HG02759 (cell line): ENCODE results near the gene GSG1L.

ENCODE experiments used
- ATAC-seq: cut with Tn5 transposase; IDR thresholded peaks from one replicate; pipeline ENCODE4 v1.9.1; 2021; ENCODE audit warnings: mild to moderate bottlenecking, moderate library complexity; ENCODE audit not compliant: unreplicated experiment

Gene GSG1L

DNA sequence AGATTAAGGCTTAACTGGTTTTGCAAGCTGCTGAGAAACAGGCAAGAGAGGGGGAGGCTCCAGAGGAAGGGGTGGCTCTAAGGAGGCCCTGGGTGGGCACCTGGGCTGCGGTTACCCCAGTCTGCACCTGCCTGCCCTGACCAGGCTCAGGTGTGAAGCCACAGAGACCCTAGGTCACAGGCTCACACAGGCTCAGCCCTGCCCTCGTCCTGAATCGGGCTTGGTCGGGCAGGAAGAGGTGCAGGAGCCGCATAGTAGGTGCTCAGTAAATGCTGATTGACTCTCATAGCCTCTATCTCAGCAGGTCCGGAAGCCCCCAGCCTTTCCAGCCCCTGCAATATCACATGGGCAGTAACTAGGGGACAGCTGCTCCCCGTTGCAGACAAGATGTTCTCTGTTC is 203.4 kb downstream of the GSG1L start:
- ATAC-seq = no peak

DNA sequence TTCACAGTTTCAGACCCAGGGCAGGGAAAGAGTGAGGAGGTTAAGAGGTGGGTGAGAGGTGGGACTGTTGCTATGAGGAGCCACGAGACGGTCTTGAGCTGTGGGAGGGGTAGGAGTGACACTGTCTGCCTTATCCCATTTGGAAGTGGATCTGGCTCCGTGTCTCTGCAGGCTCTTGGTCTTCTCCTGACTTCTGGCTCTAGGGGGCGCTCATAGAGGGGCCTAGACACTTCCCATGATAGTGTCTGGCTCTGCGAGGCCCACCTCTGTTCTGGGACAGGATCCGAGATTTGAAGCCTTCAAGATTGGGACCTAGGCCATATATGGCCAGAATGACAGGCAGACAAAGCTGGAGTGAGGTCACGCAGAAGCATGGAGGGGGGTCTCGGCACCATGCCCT is 204.5 kb downstream of the GSG1L start:
- no peak for ATAC-seq

DNA sequence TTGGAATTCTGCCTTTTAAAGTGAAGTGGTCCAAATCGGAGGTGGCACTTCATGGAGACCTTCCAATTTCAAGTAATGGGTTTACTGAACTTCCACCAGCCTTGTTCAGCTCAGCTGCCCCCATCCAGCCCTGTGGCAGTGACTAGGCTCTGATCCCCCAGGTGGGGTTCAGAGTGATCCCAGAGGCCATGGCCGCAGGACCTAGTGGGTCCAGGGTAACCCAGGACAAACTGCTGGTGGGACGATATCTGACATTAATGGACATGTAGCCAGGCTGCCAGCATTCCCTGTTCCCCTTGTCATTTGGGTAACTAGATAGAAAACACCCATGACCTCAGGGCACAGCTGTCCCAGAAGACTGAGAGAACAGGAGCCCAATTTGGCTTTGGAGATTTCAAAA is 209.9 kb downstream of the GSG1L start:
- ATAC-seq = no peak

DNA sequence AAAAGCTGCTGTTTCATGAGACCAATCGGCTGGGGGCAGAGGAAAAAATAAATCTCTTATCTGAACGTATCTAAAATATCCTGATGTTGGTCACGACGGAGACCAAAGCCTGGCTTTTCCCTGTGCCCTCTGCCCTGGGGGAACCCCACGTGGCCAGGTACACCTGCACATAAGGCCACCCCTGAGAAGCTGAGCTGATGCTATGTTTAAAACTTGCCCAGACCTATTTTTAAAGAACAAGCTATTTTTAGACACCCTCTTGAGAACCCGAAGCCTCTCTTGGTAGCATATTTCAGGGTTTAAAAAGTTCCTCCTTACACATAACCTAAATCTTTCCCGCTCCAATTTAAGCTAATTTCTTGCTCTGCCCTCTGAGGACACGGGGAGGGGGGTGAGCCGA is 210.4 kb downstream of the GSG1L start:
- ATAC-seq = no peak

DNA sequence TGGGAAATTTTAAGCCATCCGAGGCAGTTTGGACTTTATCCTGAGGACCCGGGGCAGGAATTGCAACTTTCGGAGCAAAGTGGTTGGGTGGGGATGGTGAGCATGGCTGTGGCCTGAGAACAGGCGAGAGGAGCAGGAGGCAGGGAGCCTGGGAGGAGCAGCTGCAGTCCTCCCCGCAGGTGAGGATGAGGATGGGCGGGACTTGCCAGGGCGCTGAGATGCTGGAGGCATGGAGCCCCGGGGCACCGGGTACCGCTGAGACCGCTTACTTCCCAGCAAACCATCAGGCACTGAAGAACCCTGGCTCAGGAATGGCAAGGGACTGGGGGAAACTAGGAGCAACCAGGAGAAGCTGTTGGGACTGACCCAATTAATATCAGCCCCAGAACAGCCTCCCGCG is 210.8 kb downstream of the GSG1L start:
- ATAC-seq = no peak

DNA sequence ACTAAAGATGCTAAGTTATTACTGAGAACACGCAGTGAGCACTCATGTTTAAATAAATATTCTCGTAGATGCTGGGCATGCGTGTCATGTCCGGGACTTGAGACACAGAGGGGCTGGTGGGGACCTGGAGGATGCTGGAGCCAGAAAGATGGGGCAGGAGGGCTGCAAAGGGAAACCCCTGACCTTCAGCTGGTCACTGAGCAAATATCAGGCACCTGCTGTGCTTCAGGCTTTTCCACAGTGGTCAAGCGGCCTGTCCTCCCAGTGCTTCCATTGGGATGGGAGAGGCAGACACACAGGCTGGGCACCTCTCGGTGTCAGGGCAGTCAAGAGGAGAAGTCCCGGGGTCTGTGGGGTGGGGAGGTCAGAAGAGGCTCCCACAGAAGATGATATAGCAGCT is 211.4 kb downstream of the GSG1L start:
- ATAC-seq = no peak

DNA sequence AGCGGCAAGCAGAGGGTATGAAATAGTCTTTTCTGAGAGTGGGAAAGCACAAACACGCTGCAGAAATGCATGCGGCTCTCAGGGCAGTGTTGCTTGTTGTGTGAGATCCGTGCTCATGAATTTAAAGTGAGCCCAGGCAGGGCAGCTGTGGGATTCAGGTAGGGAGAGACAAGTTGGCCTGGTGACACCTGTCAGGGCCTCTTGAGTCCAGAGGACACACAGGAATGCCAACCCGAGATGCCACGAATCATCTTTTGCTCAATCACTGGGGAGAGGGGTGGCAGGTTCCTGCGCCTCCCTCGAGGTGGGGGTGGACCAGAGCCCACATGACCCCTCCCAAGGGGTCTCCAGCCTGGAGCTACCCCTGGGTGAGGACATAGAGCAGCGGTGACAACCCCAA is 211.9 kb downstream of the GSG1L start:
- ATAC-seq = no peak

DNA sequence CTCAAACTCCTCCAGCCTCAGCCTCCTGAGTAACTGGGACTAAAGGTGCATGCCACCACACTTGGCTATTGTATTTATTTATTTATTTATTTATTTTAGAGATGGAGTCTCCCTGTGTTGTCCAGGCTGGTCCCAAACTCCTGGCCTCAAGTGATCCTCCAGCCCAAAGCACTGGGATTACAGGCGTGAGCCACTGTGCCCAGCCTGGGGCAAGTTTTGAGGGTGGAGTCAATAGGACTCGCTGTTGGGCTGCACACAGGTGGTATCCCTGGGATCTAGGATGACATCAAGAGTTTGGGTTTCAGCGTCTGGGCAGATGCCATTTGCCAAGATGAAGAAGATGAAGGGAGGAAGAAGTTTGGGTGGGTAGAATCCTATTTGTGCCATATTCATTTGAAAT is 213.9 kb downstream of the GSG1L start:
- no peak for ATAC-seq

DNA sequence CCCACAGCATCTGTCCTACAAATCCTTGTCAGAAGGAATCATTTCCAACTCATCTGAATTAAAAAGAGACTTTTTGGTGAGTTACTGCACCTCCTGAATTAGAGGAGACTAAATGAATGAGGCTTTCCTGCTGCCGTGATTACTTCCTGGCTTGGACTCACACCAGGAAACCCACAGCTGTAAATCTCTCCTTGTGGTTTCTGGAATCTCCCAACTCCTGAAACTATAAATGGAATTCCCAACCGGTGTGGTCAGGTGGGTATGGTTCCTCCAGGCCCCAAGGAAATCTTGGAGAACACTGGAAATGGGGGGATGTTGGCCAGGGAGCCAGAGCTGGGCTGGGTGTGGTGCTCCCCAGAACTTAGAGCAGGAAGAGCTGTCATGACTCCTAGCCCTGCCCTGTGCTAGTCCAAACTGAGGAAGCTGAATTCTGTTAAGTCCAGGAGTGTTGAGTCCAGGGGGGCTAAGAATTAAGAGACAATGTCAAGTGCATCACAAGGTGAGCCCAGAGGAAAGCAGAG is 216.4 kb downstream of the GSG1L start:
- ATAC-seq = no peak

DNA sequence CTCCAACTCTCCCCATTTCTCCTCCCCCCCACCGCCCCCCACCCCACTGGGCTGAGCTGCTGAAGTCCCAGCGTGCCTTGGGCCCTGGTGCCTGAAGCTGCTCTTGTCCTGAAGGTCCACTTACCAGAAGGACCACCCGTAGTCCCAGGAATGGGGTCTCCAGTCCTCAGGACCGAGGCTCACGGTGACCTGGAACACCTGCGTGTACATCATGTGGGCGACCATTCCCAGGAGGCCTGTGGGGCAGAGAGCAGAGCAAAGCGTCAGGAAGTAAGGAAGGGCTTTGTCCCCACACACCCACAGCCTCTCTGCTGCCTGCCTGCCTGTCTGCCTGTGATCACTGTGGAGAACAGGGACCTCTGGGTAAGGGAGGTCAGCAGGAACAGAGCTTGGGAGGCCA is 218.7 kb downstream of the GSG1L start:
- ATAC-seq = no peak

DNA sequence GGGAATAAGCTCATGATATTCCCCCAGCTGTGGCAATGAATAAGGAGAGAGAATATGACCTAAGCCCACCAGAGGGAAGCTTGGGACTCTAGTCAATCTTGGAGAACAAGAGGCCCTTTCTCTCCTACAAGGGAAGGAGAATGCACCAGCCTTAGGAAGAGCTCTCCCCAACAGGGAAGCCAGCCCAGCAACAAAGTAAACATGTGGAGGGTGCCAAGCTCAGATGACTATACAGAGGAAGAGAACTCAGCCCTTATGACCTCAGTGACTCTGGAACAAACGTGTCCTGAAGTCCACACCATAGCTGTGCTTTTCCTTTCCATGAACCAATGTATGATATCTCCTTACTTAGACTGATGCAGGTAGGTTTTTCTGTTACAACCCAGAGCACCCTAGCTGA is 219.7 kb downstream of the GSG1L start:
- ATAC-seq = no peak

DNA sequence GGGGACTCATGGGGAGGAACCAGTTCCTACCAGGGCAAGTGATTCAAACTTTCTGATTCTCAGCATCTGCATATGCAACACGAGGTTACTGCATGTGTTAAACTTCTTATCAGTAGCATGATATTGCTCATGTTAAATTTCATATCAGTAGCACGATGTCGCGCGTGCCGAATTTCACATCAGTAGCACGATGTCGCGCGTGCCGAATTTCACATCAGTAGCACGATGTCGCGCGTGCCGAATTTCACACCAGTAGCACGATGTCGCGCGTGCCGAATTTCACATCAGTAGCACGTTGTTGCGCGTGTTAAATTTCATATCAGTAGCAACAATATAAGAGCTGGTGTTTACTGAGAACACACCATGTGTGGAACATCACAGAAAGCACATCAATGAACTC is 221.6 kb downstream of the GSG1L start:
- no peak for ATAC-seq

DNA sequence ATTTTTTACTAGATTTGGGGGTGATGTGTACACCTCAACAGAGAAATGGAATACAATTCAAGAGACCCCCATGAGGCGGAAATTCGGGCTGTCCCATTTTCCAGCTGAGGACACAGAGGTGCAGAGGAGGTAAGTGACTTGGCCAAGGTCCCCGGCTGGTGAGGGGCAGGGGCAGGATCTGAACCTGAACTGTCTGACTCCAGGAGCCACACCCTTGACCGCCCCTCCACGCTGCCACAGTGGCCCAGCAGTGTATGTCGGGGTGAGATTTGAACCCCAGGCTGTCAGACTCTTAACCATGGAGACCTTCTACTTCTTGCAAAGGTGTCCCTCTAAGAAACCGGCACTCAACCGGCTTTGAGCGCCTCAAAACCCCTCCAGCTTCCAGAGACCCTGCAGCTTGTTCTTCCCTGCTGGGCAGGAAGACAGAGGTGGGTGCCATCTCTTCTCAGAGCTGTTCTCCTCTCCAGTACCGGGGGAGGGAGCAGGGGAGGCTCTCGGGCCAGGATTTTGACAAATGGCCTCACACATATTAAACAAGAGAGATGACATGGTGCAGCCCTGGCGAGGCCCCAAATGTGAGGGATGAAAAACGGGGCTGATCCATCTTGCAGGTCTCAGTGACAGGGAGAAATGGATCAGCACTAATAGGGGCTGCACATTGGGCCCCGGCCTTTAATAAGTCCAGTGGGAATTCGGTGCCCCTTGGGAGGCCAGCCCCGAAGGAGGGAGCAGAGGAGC is 222.3 kb downstream of the GSG1L start:
- no peak for ATAC-seq

DNA sequence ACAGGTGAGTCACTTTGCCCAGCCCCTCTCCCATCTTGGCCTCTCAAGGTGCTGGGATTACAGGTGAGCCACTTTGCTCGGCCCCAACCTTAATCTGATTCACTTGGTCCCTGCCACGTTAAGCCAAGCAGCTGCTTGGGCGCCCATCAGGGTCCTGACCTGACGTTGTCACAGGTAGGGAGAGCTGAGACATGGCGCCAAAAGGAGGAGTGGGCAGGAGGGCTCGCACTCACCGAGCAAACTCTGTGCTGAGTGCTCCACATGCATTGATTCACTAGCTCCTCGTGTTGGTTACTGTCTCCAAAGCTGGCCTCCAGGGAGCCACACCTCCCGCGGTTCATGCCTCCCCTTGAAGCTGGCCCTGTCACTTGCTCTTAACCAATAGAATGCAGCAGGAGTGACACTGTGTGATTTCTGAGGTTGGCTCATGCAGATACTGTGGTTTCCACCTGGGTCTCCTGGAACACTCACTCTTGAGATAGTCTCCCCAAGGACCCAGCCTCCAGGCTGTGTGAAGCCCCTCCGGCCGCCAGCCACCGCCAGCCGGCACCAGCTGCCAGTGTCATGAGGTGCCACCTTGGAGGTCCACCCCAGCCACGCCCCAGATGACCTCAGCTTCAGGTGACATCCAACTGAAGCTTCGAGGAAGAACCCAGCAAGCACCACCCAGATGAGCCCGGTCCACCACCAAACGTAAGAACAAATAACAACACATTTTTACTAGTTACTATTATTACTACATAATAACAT is 223.0 kb downstream of the GSG1L start:
- no peak for ATAC-seq

DNA sequence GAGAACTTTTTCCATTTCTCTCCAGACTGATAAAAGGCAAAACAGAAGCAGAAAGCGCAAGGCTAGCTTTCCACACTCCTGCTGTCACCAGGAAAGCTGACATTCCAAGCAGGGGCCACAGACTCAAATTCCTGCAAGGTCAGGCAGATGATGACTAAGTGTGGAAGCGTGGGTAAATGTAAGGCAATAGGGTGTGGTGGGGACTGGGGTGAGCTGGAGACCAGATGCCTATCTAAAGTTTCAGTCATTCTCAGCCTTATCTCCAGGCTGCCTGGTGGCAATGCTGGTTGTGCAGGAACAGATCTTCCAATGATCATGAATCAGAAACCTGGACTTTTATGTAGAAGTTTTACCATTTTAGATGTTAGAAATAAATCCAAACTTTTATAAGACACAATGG is 224.1 kb downstream of the GSG1L start:
- ATAC-seq = no peak

DNA sequence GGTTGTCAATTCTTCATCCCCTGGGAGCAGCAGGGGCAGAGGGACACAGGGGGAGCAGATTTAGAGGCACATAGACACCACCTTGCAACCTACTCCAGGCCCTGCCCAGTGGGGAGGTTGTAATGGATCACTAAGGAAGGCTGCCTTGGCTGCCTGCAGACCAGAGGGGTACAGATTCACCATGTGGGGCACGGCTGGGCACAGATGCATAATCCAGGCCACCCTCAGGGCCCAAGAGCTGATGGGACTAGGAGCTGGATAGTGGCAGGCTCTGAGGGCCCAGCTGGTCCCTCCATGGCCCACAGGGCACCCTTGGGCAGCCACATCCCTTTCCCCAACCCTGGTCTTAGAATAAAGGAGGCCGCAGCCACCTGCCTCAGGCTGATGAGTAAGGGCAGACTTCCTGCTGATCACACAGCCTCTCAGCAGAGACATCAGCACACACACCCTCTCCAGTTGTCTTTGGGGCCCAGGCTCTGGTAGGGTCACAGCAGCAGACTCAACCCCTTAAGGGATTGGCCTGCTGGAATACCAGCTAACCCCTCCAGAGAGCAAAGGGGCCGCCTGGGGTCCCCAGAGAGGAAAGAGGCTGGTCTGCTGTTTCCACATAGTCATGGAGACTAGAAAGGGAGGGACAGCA is 224.9 kb downstream of the GSG1L start:
- ATAC-seq = no peak

DNA sequence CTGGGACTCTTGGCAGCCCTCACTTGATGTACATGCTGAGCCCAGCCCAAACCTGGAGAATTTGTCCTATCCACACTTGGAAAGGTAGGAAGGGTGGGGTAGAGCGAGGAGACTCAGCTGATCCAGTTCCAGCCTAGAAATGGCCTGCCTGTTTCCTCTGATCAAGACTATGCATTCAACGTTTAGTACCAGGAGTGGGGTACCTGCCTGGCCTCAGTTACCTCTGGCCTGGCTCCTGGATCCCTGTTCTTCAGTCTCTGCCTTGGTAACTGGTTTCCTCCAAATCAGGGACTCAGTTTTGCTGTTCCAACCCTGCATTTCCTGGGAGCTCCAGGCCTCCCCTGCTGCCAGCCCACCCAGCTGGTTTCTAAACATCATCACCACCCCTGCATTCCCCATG is 233.5 kb downstream of the GSG1L start:
- no peak for ATAC-seq

DNA sequence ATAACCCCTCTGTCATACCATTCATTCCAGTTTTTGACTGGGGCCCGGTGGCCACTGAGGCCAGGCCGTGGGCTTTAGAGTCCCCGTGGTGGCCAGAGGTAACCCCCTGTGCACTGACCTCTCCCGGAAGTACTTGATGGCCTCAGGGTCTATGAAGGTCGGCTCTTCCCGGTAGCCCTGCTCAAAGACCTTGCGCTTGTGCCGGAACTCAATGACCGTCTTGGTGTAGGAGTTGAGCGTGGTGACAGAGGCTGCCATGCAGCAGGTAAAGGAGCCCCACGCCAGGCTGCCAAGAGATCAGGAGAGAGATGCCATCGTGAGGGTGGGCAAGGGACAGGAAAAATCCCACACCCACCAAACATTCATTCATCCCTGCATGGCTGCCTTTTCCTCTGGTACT is 234.8 kb downstream of the GSG1L start:
- ATAC-seq = no peak

DNA sequence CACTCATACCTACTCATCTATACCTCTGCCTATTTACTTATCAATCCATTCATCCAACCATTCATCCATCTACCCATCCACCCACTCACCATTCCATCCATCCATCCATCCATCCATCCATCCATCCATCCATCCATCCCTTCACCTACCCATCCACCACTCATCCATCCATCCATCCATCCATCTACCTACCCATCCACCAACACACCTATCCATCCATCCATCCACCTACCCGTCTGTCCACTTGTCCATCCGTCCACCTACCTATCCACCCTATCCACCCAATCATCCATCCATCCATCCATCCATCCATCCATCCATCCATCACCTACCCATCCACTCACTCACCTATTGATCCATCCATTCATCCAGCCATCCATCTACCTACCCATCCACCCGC is 235.7 kb downstream of the GSG1L start:
- ATAC-seq = no peak

DNA sequence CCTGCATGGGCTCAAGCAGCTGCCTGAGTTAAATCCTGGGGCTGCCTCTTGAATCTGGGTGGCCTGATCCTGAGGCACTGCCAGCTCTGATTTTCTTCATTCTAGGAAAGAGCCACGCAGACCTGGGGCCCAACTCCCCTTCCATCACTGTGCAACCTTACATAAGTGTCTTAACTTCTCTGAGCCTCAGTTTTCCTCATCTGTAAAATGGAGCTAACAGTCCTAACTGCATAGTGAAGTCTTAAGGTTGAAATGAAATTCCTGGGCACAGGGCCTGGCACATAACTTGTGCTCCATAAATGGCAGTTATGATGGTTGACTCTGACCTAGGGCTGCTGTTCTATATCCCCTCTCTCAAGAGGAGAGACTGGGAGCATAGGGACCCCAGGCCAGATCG is 236.6 kb downstream of the GSG1L start:
- no peak for ATAC-seq

DNA sequence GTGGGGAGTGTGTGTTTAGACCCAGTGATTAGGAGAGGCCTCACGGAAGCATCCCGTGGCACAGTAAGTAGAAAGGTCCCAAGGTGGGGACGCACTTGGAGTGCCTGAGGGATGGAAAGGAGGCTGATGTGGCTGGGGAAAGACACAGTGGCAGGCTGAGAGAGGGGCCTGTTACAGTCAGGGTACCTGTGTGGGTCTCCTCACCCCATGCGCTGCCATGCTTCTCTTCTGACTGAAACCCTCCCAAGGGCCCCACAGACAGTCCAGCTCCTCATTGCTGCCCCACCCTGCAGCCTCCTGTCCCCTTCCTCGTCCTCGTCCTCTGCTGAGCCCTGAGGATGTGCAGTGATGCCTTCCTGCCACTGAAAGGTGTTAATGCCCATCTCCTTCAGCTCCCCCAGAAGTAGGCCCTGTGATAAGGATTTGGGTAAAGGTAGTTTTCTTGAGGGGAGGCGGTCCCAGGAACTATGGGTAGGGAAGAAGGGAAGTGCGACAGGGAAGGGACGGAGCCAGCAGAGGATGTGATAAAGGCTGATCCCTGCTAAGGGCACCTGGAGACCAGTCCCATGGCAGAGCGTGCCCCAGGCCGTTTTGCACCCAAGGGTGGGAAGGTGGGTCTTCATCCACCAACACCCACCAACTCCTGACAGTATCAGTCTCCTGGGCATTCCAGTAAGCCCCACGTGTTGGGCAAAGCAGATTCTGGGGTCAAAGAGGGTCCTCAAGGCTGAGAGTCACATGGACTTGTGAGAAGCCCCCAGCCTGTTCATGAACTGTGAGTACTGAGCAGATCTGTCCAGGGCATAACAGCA is 237.2 kb downstream of the GSG1L start:
- no peak for ATAC-seq
